Measurements from ENCODE around the gene TANGO6.

Gene TANGO6

GRCh38 chr16:69100071-69100691 lies 256.9 kb downstream of the TANGO6 start:
- H3K4me3 Mint-ChIP-seq, result peak overlapping the region; percentile 19
- no peak for TF ChIP-seq CTCF (IDR thresholded peaks at IDR 0.05)
- peaks cover 35% of the 10 kb centered on the region for H3K4me1 Mint-ChIP-seq
- H3K9me3 Mint-ChIP-seq, result no peaks in the 10 kb centered on the region
- H3K36me3 Mint-ChIP-seq (ENCODE audit: low read depth), result no peaks in the 10 kb centered on the region
- H3K27ac Mint-ChIP-seq, result no peak overlapping the region
- peaks cover 25% of the 10 kb centered on the region for H3K27me3 Mint-ChIP-seq (ENCODE audit: low read depth, poor library complexity)
- no peak for DNase-seq

GRCh38 chr16:69105501-69106361 lies 262.4 kb downstream of the TANGO6 start, which contains the start of gene HAS3:
TSS of gene HAS3 (plus strand) at chr16:69105653. CDS start at chr16:69109396, 3,743 bp downstream.
- no peak for TF ChIP-seq CTCF (IDR thresholded peaks at IDR 0.05)
- Mint-ChIP-seq H3K4me1 (peaks cover 48% of the 10 kb centered on the region), H3K27me3 (ENCODE audit: low read depth, poor library complexity) (peaks cover 39% of the 10 kb centered on the region), H3K27ac (no peak within 1 kb of the TSS), H3K36me3 (ENCODE audit: low read depth) (peaks cover 13% of the 10 kb centered on the region), H3K4me3 (peak within 1 kb of the TSS; percentile 90), H3K9me3 (no peaks in the 10 kb centered on the region)
- DNase-seq, result peak; percentile 84

- DNase-seq, result peak; percentile 50
- peaks cover 33% of the 10 kb centered on the region for H3K27me3 Mint-ChIP-seq (ENCODE audit: low read depth, poor library complexity)
- peaks cover 38% of the 10 kb centered on the region for H3K4me1 Mint-ChIP-seq
- H3K9me3 Mint-ChIP-seq, result no peaks in the 10 kb centered on the region
- no peak overlapping the region for H3K27ac Mint-ChIP-seq
- no peak for TF ChIP-seq CTCF (IDR thresholded peaks at IDR 0.05)
- H3K36me3 Mint-ChIP-seq (ENCODE audit: low read depth), result peaks cover 14% of the 10 kb centered on the region
- peak overlapping the region; percentile 83 for H3K4me3 Mint-ChIP-seq
Measured at GRCh38 chr16:69106491-69107315, 263.4 kb downstream of the TANGO6 start.

GRCh38 chr16:69107316-69107962 lies 264.1 kb downstream of the TANGO6 start:
- Mint-ChIP-seq H3K27ac (no peak overlapping the region), H3K4me1 (peaks cover 34% of the 10 kb centered on the region), H3K4me3 (peak overlapping the region; percentile 83), H3K36me3 (ENCODE audit: low read depth) (peaks cover 14% of the 10 kb centered on the region), H3K9me3 (no peaks in the 10 kb centered on the region), H3K27me3 (ENCODE audit: low read depth, poor library complexity) (peaks cover 29% of the 10 kb centered on the region)
- DNase-seq, result peak; percentile 59
- no peak for TF ChIP-seq CTCF (IDR thresholded peaks at IDR 0.05)

- peak overlapping the region; percentile 83 for H3K4me3 Mint-ChIP-seq
Measured at GRCh38 chr16:69108064-69108904, 265.0 kb downstream of the TANGO6 start.

More at GRCh38 chr16:69108064-69108904, 265.0 kb downstream of the TANGO6 start:
- no peak overlapping the region for H3K27ac Mint-ChIP-seq
- H3K27me3 Mint-ChIP-seq (ENCODE audit: low read depth, poor library complexity), result peaks cover 29% of the 10 kb centered on the region
- H3K36me3 Mint-ChIP-seq (ENCODE audit: low read depth), result peaks cover 14% of the 10 kb centered on the region
- no peaks in the 10 kb centered on the region for H3K9me3 Mint-ChIP-seq
- peak; percentile 24 for DNase-seq
- H3K4me1 Mint-ChIP-seq, result peaks cover 32% of the 10 kb centered on the region
- TF ChIP-seq CTCF (IDR thresholded peaks at IDR 0.05), result no peak
